ENCODE results near the gene ST3GAL3.

The ST3GAL3 gene

GRCh38 chr1:43933386-43934100, 226.2 kb downstream of the ST3GAL3 start, which contains the start of gene ARTN:
TSS of gene ARTN (plus strand) at chr1:43933801. CDS start at chr1:43935657, 1,856 bp downstream.
- H3K27me3 ChIP-seq (ENCODE audit: insufficient read depth, insufficient read length) = peaks cover 23% of the 10 kb centered on the region
- H3K9ac ChIP-seq (ENCODE audit: insufficient read length, low read depth) = peak within 1 kb of the TSS; percentile 82
- no peaks in the 10 kb centered on the region for H3K9me3 ChIP-seq (ENCODE audit: insufficient read depth, low read length)
- H3K36me3 ChIP-seq (ENCODE audit: insufficient read depth, insufficient read length, low read length) = peaks cover 27% of the 10 kb centered on the region
- H3K4me3 ChIP-seq (ENCODE audit: insufficient read length, low read depth) = peak within 1 kb of the TSS; percentile 60
- TF ChIP-seq YY1 (IDR thresholded peaks at IDR 0.05; ENCODE audit: insufficient read depth, insufficient read length) (no peak), SUZ12 (IDR thresholded peaks at IDR 0.05; ENCODE audit: extremely low read depth, insufficient read depth, insufficient read length) (no peak), ZNF274 (IDR thresholded peaks at IDR 0.05; ENCODE audit: low read depth, low read length) (no peak)
- DNase-seq (ENCODE audit: low read depth, low spot score) = no peak
- H3K4me1 ChIP-seq (ENCODE audit: insufficient read depth, insufficient read length) = peaks cover 69% of the 10 kb centered on the region

GRCh38 chr1:43934101-43934985, 227.0 kb downstream of the ST3GAL3 start:
- Histone ChIP-seq H3K27me3 (ENCODE audit: insufficient read depth, insufficient read length) (peaks cover 23% of the 10 kb centered on the region), H3K4me1 (ENCODE audit: insufficient read depth, insufficient read length) (peaks cover 70% of the 10 kb centered on the region), H3K36me3 (ENCODE audit: insufficient read depth, insufficient read length, low read length) (peaks cover 27% of the 10 kb centered on the region), H3K9me3 (ENCODE audit: insufficient read depth, low read length) (no peaks in the 10 kb centered on the region), H3K4me3 (ENCODE audit: insufficient read length, low read depth) (peak overlapping the region; percentile 60), H3K9ac (ENCODE audit: insufficient read length, low read depth) (peak overlapping the region; percentile 82)
- no peak for TF ChIP-seq ZNF274 (IDR thresholded peaks at IDR 0.05; ENCODE audit: low read depth, low read length)
- peak; percentile 12 for TF ChIP-seq YY1 (IDR thresholded peaks at IDR 0.05; ENCODE audit: insufficient read depth, insufficient read length)
- no peak for TF ChIP-seq SUZ12 (IDR thresholded peaks at IDR 0.05; ENCODE audit: extremely low read depth, insufficient read depth, insufficient read length)
- peak; percentile 91 for DNase-seq (ENCODE audit: low read depth, low spot score)

GRCh38 chr1:43934986-43935324, 227.6 kb downstream of the ST3GAL3 start:
- H3K9me3 ChIP-seq (ENCODE audit: insufficient read depth, low read length) = no peaks in the 10 kb centered on the region
- H3K9ac ChIP-seq (ENCODE audit: insufficient read length, low read depth) = no peak overlapping the region
- TF ChIP-seq YY1 (IDR thresholded peaks at IDR 0.05; ENCODE audit: insufficient read depth, insufficient read length) = no peak
- no peak for TF ChIP-seq ZNF274 (IDR thresholded peaks at IDR 0.05; ENCODE audit: low read depth, low read length)
- no peak for TF ChIP-seq SUZ12 (IDR thresholded peaks at IDR 0.05; ENCODE audit: extremely low read depth, insufficient read depth, insufficient read length)
- H3K36me3 ChIP-seq (ENCODE audit: insufficient read depth, insufficient read length, low read length) = peaks cover 27% of the 10 kb centered on the region
- H3K4me1 ChIP-seq (ENCODE audit: insufficient read depth, insufficient read length) = peaks cover 66% of the 10 kb centered on the region
- H3K4me3 ChIP-seq (ENCODE audit: insufficient read length, low read depth) = no peak overlapping the region
- H3K27me3 ChIP-seq (ENCODE audit: insufficient read depth, insufficient read length) = peaks cover 23% of the 10 kb centered on the region
- DNase-seq (ENCODE audit: low read depth, low spot score) = no peak

GRCh38 chr1:43935711-43936427, 228.5 kb downstream of the ST3GAL3 start:
- no peak for DNase-seq (ENCODE audit: low read depth, low spot score)
- no peak for TF ChIP-seq ZNF274 (IDR thresholded peaks at IDR 0.05; ENCODE audit: low read depth, low read length)
- no peak for TF ChIP-seq YY1 (IDR thresholded peaks at IDR 0.05; ENCODE audit: insufficient read depth, insufficient read length)
- no peak for TF ChIP-seq SUZ12 (IDR thresholded peaks at IDR 0.05; ENCODE audit: extremely low read depth, insufficient read depth, insufficient read length)
- H3K36me3 ChIP-seq (ENCODE audit: insufficient read depth, insufficient read length, low read length) = peaks cover 22% of the 10 kb centered on the region
- H3K9ac ChIP-seq (ENCODE audit: insufficient read length, low read depth) = peak overlapping the region; percentile 82
- peaks cover 57% of the 10 kb centered on the region for H3K4me1 ChIP-seq (ENCODE audit: insufficient read depth, insufficient read length)
- H3K27me3 ChIP-seq (ENCODE audit: insufficient read depth, insufficient read length) = peaks cover 23% of the 10 kb centered on the region
- H3K9me3 ChIP-seq (ENCODE audit: insufficient read depth, low read length) = no peaks in the 10 kb centered on the region
- H3K4me3 ChIP-seq (ENCODE audit: insufficient read length, low read depth) = peak overlapping the region; percentile 48

- Histone ChIP-seq H3K4me1 (ENCODE audit: insufficient read depth, insufficient read length) (peaks cover 55% of the 10 kb centered on the region), H3K9ac (ENCODE audit: insufficient read length, low read depth) (peak overlapping the region; percentile 82), H3K27me3 (ENCODE audit: insufficient read depth, insufficient read length) (peaks cover 22% of the 10 kb centered on the region), H3K36me3 (ENCODE audit: insufficient read depth, insufficient read length, low read length) (peaks cover 18% of the 10 kb centered on the region), H3K4me3 (ENCODE audit: insufficient read length, low read depth) (peak overlapping the region; percentile 48), H3K9me3 (ENCODE audit: insufficient read depth, low read length) (no peaks in the 10 kb centered on the region)
- no peak for TF ChIP-seq YY1 (IDR thresholded peaks at IDR 0.05; ENCODE audit: insufficient read depth, insufficient read length)
- no peak for TF ChIP-seq ZNF274 (IDR thresholded peaks at IDR 0.05; ENCODE audit: low read depth, low read length)
- no peak for TF ChIP-seq SUZ12 (IDR thresholded peaks at IDR 0.05; ENCODE audit: extremely low read depth, insufficient read depth, insufficient read length)
- DNase-seq (ENCODE audit: low read depth, low spot score) = peak; percentile 51
Measured at GRCh38 chr1:43936431-43937151, 229.3 kb downstream of the ST3GAL3 start.

GRCh38 chr1:43937179-43937865, 230.0 kb downstream of the ST3GAL3 start:
- peaks cover 50% of the 10 kb centered on the region for H3K4me1 ChIP-seq (ENCODE audit: insufficient read depth, insufficient read length)
- DNase-seq (ENCODE audit: low read depth, low spot score) = no peak
- H3K9ac ChIP-seq (ENCODE audit: insufficient read length, low read depth) = peak overlapping the region; percentile 53
- H3K27me3 ChIP-seq (ENCODE audit: insufficient read depth, insufficient read length) = peaks cover 14% of the 10 kb centered on the region
- no peak for TF ChIP-seq YY1 (IDR thresholded peaks at IDR 0.05; ENCODE audit: insufficient read depth, insufficient read length)
- TF ChIP-seq SUZ12 (IDR thresholded peaks at IDR 0.05; ENCODE audit: extremely low read depth, insufficient read depth, insufficient read length) = no peak
- TF ChIP-seq ZNF274 (IDR thresholded peaks at IDR 0.05; ENCODE audit: low read depth, low read length) = no peak
- no peaks in the 10 kb centered on the region for H3K9me3 ChIP-seq (ENCODE audit: insufficient read depth, low read length)
- H3K36me3 ChIP-seq (ENCODE audit: insufficient read depth, insufficient read length, low read length) = peaks cover 18% of the 10 kb centered on the region
- peak overlapping the region; percentile 48 for H3K4me3 ChIP-seq (ENCODE audit: insufficient read length, low read depth)

All from NT2/D1 (cell line).